SU-DHL-6 (cell line): ENCODE results near the gene TRAK1.

Experiments used
- H2AFZ ChIP-seq: fragments of 200-600 bp; sonication (generic); 2 replicates; pipeline ENCODE4 v1.6.1; 2014; ENCODE audit warnings: low read depth, mild to moderate bottlenecking, moderate library complexity, mixed read lengths, antibody characterized with exemption, low read length; ENCODE audit not compliant: severe bottlenecking
- H3F3A ChIP-seq: fragments of 200-600 bp; shearing (Covaris generic); 2 replicates; pipeline ENCODE4 v1.6.0; 2016; ENCODE audit warnings: antibody characterized with exemption, mild to moderate bottlenecking; ENCODE audit not compliant: insufficient read depth
- H3K27ac ChIP-seq: fragments of 200-600 bp; sonication (generic); 2 replicates; pipeline ENCODE4 v1.5.1; 2016; ENCODE audit warnings: low read depth, mild to moderate bottlenecking, low read length, moderate library complexity, mixed read lengths
- H3K27me3 ChIP-seq: fragments of 200-600 bp; sonication (generic), shearing (Covaris generic); 2 replicates; pipeline ENCODE4 v1.6.0; 2014; ENCODE audit warnings: mild to moderate bottlenecking, low read length
- H3K36me3 ChIP-seq: fragments of 200-600 bp; sonication (generic); 2 replicates; pipeline ENCODE4 v1.6.1; 2014; ENCODE audit warnings: mild to moderate bottlenecking, low read length, mixed read lengths
- H3K4me2 ChIP-seq: fragments of 300-600, 200-600 bp; shearing (Covaris generic), sonication (generic); 2 replicates; pipeline ENCODE4 v1.6.0; 2014; ENCODE audit warnings: low read length, low read depth, mild to moderate bottlenecking; ENCODE audit not compliant: poor library complexity, severe bottlenecking
- H3K4me3 ChIP-seq: fragments of 200-600 bp; sonication (generic); 2 replicates; pipeline ENCODE4 v1.5.1; 2014; ENCODE audit warnings: antibody characterized with exemption, low read length, mild to moderate bottlenecking, mixed read lengths; ENCODE audit not compliant: insufficient read depth, poor library complexity, severe bottlenecking
- H3K79me2 ChIP-seq: fragments of 200-600 bp; sonication (generic); 2 replicates; pipeline ENCODE4 v1.6.1; 2014; ENCODE audit warnings: mild to moderate bottlenecking, low read length, moderate library complexity; ENCODE audit not compliant: insufficient read depth
- H3K9ac ChIP-seq: fragments of 200-600 bp; sonication (generic); 2 replicates; pipeline ENCODE4 v1.7.0; 2014; ENCODE audit warnings: mild to moderate bottlenecking, low read length
- H3K9me2 ChIP-seq: fragments of 200-600 bp; sonication (generic); replicated peaks from 2 replicates; pipeline ENCODE4 v1.6.1; 2014; ENCODE audit warnings: low read length; ENCODE audit not compliant: insufficient read depth
- H3K9me3 ChIP-seq: fragments of 200-600 bp; sonication (generic); 2 replicates; pipeline ENCODE4 v1.6.1; 2014; ENCODE audit warnings: low read length, mixed read lengths; ENCODE audit not compliant: insufficient read depth
- H4K20me1 ChIP-seq: fragments of 200-600 bp; sonication (generic); 2 replicates; pipeline ENCODE4 v1.6.1; 2014; ENCODE audit warnings: low read depth, mild to moderate bottlenecking, antibody characterized with exemption, low read length, moderate library complexity, mixed read lengths
- EZH2phosphoT487 ChIP-seq: fragments of 200-600 bp; sonication (generic), shearing (Covaris generic); conservative IDR thresholded peaks from 2 replicates; pipeline ENCODE4 v1.6.1; 2018; ENCODE audit warnings: mild to moderate bottlenecking, antibody characterized with exemption, low read length, moderate library complexity, mixed read lengths
- TF ChIP-seq, protein P1 (sequence below): fragments of 200-600 bp; sonication (generic); IDR thresholded peaks from one replicate; pipeline ENCODE4 v1.5.1; 2017; ENCODE audit warnings: antibody characterized with exemption, mild to moderate bottlenecking, low read length, moderate library complexity; ENCODE audit not compliant: insufficient read depth, poor library complexity, severe bottlenecking

TRAK1 gene

DNA sequence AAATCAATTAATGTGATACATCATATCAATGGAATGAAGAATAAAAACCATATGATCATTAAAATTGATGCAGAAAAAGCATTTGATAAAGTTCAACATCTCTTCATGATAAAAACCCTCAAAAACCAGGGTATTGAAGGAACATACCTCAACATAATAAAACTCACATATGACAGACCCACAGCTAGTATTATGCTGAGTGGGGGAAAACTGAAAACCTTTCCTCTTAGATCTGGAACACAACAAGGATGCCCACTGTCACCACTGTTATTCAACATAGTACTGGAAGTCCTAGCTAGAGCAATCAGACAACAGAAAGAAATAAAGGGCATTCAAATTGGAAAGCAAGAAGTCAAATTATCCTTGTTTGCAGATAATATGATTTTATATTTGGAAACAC lies 144.4 kb downstream of the TRAK1 start:
- Histone ChIP-seq H3K79me2 (no peaks in the 10 kb centered on the region), H3K9me2 (no peaks in the 10 kb centered on the region), H3K36me3 (peaks cover 5% of the 10 kb centered on the region; the same call in 1 of the 2 replicates), H3K27me3 (no peaks in the 10 kb centered on the region), H3K4me2 (no peak overlapping the region), H4K20me1 (no peaks in the 10 kb centered on the region), H3K4me3 (no peak overlapping the region), H3F3A (no peaks in the 10 kb centered on the region), H3K9me3 (peaks cover 7% of the 10 kb centered on the region; the same call in 1 of the 2 replicates), H2AFZ (no peak overlapping the region), H3K27ac (no peak overlapping the region), H3K9ac (no peak overlapping the region)
- TF ChIP-seq EZH2phosphoT487 = no peak
- TF ChIP-seq, protein P1, sequence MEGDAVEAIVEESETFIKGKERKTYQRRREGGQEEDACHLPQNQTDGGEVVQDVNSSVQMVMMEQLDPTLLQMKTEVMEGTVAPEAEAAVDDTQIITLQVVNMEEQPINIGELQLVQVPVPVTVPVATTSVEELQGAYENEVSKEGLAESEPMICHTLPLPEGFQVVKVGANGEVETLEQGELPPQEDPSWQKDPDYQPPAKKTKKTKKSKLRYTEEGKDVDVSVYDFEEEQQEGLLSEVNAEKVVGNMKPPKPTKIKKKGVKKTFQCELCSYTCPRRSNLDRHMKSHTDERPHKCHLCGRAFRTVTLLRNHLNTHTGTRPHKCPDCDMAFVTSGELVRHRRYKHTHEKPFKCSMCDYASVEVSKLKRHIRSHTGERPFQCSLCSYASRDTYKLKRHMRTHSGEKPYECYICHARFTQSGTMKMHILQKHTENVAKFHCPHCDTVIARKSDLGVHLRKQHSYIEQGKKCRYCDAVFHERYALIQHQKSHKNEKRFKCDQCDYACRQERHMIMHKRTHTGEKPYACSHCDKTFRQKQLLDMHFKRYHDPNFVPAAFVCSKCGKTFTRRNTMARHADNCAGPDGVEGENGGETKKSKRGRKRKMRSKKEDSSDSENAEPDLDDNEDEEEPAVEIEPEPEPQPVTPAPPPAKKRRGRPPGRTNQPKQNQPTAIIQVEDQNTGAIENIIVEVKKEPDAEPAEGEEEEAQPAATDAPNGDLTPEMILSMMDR = no peak

DNA sequence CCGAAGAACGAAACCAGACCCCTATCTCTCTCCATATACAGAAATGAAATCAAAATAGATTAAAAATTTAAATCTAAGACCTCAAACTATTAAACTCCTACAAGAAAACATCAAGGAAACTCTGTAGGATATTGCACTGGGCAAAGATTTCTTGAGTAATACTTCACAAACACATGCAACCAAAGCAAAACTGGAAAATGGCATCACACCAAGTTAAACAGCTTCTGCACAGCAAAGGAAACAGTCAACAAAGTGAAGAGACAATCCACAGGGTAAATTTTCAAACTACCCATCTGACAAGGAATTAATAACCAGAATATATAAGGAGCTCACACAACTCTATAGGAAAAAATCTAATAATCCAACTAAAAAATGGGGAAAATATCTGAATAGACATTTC lies 145.5 kb downstream of the TRAK1 start:
- H2AFZ ChIP-seq = no peak overlapping the region
- no peak overlapping the region for H3K9ac ChIP-seq
- no peaks in the 10 kb centered on the region for H3K79me2 ChIP-seq
- H3K27me3 ChIP-seq = no peaks in the 10 kb centered on the region
- no peaks in the 10 kb centered on the region for H3F3A ChIP-seq
- H3K9me3 ChIP-seq = peaks cover 7% of the 10 kb centered on the region; the same call in 1 of the 2 replicates
- H3K4me2 ChIP-seq = no peak overlapping the region
- H3K27ac ChIP-seq = no peak overlapping the region
- H3K9me2 ChIP-seq = no peaks in the 10 kb centered on the region
- no peak for TF ChIP-seq EZH2phosphoT487
- TF ChIP-seq, protein P1 = no peak
- no peaks in the 10 kb centered on the region for H4K20me1 ChIP-seq
- H3K4me3 ChIP-seq = no peak overlapping the region
- H3K36me3 ChIP-seq = peaks cover 5% of the 10 kb centered on the region; the same call in 1 of the 2 replicates

DNA sequence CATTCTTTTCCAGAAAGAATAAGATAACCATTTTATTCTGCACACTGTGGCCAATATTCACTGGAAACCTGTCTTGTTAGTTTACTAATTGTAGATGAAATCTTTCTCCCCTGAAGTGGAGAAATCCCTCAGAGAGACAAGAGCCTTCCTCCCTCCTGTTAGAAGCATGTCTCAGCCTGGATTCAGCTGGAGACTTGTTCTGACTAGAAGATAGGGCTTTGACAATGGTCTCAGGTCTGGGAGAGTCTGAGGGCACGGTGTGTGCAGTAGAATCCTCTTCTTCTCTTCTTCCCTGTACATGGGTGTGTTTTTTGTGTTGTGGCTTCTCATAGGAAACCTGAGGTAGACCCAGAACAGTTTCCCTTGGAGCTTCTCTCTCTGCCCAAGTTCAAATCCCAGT lies 154.9 kb downstream of the TRAK1 start:
- no peak overlapping the region for H3K4me3 ChIP-seq
- H3F3A ChIP-seq = no peaks in the 10 kb centered on the region
- no peaks in the 10 kb centered on the region for H3K9me3 ChIP-seq
- H4K20me1 ChIP-seq = no peaks in the 10 kb centered on the region
- no peak overlapping the region for H3K4me2 ChIP-seq
- TF ChIP-seq, protein P1 = no peak
- TF ChIP-seq EZH2phosphoT487 = no peak
- no peak overlapping the region for H3K9ac ChIP-seq
- H3K36me3 ChIP-seq = no peaks in the 10 kb centered on the region
- no peaks in the 10 kb centered on the region for H3K27me3 ChIP-seq
- no peak overlapping the region for H3K27ac ChIP-seq
- no peaks in the 10 kb centered on the region for H3K9me2 ChIP-seq
- no peak overlapping the region for H2AFZ ChIP-seq
- H3K79me2 ChIP-seq = no peaks in the 10 kb centered on the region
